GM04503 (cell line): Measurements from ENCODE around the gene SLC16A13.
A peak's percentile ranks its signal among the peaks of the same experiment; 100 is the strongest.
"Not testable (repeated sequence)": the region's sequence is repeated elsewhere in the genome, so short reads cannot be mapped to it uniquely, and the experiment has no call there.

Experiments
- DNase-seq: peaks from one replicate; pipeline ENCODE4 v3.0.0-alpha.2; 2012; ENCODE audit warnings: low read depth

Gene SLC16A13

DNA sequence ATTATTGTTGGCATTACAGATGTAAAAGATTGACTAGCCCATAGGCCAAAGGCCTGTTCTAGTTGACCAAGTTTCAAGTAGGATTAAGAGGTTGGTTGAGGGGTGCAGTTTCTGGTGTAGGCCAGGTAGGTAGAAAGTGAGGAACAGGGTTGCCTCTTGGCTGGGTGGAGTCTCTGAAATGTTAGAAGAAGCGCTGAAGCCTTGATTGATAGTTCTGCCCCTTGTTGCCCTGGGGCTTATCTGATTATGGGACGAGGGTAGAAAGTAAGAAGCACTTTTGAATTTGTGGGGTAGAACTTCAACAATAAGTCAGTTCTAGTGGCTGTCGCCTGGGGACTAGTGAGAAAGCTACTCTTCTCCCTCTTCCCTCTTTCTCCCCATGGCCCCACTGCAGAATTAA lies 6.7 kb upstream of the SLC16A13 start:
- no peak for DNase-seq

DNA sequence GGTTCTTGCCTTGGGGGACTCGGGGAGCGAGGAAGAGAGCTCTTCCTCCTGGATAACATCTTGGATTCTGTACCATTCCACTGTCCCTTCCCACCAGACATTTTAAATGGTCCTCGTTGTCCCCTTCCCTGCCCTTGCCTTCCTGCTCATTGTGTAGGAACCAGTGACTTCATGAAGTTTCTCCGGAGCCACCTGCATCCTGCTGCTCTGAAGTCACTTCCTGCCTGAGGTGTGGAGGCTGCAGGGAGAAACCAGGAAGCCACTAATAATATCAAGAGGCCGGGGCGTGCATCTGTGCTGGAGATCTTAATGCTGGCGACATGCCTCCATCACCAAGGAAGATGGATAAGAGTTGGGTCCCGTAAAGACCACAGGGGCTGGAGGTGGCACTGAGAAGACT lies 6.2 kb upstream of the SLC16A13 start:
- no peak for DNase-seq

DNA sequence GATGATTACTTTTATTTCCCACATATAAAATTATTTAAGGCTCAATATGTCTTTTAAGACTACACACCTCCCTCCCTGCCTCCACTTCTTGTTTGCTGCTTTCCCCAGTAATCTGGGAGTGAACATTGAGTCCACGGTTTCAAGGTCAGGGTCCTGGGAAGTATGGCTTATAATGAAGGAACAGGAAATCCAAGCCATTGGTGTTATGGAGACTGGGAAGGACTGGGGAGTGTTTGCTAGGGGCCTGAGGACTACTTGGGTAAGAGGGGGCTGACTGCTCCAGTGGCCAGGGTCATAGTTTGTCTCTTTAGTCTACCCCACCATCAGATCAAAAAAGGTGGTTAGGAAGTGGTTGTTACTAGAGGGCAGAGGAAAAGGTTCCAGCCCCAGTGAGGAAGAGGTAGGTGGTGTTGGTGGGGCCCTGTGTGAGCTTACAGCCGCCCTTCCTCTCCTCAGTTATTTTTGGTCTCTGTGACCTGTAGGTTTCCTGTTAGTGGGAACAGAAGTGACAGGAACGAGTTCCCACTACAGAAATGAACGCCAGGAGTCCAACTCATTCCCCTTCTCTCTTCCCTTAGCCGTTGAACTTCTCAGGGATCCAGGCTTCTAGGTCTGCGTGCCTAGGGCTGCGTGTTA lies 742 bp upstream of the SLC16A13 start:
- DNase-seq = no peak

DNA sequence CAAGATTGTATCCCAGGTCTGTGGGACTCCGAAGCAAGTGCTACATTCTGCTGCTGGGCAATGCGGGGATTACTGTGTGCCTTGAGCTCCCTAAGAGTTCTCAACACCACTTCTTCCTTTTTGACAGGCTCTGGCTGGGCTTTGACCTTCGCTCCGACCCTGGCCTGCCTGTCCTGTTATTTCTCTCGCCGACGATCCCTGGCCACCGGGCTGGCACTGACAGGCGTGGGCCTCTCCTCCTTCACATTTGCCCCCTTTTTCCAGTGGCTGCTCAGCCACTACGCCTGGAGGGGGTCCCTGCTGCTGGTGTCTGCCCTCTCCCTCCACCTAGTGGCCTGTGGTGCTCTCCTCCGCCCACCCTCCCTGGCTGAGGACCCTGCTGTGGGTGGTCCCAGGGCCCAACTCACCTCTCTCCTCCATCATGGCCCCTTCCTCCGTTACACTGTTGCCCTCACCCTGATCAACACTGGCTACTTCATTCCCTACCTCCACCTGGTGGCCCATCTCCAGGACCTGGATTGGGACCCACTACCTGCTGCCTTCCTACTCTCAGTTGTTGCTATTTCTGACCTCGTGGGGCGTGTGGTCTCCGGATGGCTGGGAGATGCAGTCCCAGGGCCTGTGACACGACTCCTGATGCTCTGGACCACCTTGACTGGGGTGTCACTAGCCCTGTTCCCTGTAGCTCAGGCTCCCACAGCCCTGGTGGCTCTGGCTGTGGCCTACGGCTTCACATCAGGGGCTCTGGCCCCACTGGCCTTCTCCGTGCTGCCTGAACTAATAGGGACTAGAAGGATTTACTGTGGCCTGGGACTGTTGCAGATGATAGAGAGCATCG lies 2.4 kb downstream of the SLC16A13 start:
- no peak for DNase-seq

DNA sequence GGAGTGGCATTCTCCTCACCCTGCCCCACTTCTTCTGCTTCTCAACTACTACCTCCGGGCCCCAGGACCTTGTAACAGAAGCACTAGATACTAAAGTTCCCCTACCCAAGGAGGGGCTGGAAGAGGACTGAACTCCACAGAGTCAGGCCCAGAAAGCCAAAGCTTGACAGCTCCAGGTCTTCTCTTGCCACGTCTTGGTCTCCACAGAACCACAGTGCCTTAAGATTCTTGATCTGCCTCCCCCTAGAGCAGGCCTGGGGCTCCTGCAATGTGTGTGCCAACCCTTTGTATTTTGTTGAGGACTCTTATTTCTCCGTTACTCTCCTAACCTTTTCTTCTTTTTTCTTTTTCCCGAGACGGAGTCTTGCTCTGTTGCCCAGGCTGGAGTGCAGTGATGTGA lies 4.0 kb downstream of the SLC16A13 start:
- no peak for DNase-seq

DNA sequence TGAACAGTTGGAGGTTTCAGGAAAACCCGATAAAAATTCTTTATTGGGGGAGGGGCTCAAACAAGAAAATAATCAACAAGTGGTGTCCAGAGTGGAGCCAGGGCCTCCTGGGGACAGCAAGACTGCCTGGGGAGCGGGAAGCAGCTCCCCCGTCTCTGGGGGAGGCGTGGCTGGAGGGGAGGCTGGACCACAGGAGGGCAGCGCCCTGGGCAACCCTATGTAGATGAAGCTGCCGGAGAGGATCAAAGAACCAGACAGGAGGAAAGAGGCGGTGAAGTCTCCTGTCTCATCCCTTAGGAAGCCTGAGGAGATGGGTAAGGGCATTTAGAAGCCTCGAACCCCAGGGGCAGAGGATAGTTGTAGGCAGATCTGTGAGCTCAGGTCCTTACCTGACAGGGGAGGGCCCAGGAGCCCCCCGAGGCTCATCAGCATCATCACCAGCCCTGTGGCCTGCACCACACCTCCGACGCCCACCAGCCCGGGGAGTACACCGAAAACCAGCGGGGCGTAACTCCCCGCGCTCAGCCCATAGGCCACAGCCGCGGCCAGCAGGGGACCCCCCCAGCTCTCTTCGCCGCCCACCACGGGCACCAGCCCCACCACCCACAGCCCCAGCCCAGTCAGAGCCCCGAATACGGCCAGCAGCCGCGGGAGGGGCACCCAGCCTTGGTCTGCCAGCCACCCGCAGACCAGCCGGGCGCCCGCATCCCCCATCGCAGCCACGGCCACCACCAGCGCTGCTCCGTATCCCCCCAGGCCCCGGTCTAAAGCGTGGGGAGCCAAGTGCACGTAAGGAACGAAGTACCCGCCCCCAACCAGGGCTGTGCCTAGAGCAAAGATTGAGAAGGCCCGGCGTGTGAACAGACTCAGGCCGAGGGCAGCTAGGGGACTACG lies 6.0 kb downstream of the SLC16A13 start:
- DNase-seq = no peak

DNA sequence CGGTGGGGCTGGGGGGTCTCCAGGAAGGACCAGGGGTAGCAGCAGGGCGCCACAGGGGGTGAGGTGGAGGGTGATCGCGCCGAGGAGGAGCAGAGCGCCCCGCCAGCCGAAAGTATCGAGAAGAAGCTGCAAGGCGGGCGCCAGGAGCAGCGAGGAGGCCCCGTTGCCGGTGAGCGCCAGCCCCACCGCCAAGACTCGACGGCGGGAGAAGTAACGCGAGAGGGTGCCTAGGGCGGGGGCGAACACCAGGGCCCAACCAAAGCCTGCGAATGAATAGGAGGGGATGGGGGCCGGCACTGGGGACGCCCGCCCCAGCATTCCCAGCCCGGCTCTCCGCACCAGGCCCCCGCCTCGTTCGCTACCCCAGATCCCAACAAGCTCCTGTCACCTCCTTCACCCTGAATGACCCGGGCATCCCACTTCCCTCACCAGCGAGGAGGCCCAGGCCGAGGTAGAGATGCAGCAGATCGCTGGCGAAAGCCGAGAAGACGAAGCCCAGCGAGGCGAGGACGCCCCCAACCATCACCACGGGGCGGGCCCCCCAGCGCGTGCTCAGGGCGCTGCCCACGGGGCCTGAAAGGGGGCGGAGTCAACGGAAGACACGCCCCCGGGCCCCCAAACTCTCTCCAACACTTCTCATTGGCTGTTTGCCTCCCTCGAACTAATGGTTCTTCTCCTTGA lies 6.8 kb downstream of the SLC16A13 start:
- DNase-seq = no peak

DNA sequence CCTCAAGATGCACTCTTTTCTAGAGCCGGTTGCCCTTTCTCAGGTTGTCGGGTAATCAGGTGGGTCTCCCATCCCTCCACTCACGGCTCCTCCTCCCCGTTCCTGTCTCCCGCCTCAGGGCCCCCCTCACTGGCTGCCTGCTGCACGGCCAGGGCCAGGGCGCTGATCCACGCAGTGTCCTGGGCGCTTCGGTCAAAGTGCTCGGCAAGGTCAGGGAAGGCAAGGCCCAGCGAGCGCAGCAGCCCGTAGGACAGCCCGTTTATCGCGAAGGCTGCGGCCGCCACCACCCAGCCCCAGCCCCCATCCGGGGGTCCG lies 7.3 kb downstream of the SLC16A13 start:
- DNase-seq = no peak

DNA sequence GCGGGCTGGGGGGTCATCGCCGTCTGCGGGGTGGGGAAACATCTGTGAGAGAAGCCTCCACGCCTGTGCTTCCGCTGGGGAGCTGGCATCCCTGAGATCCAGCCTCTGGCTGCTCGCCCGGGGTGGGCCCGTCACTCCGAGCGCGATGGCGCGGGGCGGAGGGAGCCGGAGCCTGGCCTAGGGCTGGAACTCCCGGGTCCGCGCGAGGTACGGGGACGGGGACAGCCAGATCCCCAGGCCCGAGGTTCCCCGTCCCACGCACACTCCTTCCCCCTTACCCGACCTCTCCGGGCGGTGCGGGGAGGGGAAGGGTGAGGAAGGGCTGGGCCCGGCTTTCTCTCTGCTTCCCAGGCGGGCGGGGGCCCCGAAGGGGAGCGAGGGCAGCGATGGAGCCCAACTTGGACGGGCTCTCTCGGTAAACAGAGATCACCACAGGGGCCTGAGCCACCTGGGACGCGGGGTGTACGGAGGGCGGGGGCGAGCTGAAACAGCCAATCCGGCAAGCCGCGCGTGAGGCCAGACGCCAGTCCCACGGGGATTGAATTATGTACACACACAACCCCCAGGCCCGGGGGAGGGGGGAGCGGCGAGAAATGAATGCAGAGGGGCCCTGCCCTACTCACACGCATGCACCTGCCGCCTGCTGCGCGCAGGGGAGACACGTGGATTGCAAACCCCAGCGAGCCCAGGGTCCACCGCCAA lies 7.8 kb downstream of the SLC16A13 start, which contains the start of gene SLC16A11:
TSS of gene SLC16A11 (minus strand) at position 596 of the 702 bp plus-strand sequence. CDS start at position 17, 579 bp downstream.
- DNase-seq = no peak

DNA sequence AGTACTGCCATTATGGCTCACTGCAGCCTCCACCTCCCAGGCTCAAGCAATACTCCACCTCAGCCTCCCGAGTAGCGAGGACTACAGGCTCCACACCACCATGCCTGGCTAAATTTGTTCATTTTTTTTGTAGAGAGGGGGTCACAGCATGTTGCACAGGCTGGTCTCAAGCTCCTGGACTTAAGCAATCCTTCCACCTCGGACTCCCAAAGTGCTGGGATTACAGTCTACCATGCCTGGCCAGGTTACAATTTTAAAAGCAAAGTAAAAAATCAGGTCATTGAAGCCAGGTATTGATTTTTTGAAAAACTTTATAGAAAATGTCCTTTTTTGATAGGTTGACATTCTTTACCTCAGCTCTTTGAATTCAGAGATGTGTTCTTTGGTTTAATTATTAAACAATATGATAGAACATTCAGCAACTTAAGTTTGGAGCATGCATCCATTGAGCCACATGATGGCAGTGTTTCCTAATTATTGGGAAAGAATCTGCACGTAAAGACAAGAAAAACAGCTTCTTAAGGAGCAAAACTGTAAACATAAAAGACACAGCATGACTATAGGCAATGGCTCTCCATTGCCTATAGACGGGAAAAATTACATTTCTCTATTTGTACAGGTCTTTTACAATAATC lies 9.8 kb downstream of the SLC16A13 start:
- no peak for DNase-seq

DNA sequence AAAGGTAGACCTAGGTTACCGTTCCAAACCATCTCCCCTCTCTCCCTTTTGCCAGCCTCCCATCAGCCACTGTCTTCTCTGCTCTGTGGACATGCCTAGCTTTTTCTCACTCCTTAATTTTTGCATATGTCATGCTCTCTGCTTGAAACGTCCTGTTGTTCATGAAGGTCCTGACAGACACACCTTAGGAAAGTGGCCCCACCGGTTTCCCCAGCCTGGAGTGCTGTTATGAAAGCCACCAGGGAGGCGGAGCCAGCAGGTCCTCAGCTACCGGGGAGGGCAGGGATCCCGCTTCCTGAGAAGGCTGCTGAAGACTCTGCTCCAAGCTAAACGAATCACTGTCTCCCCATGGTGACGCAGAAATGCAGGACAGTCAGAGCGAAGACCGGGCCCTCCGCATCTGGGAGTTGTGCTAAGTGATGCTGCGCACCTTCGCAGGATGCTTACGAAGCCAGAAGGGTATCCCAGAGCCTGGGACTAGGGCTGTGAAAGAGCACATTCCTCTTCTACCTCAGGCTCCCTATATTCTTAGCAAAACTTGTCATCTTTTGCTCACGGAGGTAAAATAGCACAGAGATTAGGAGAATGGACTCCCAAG lies 10.4 kb downstream of the SLC16A13 start:
- no peak for DNase-seq

DNA sequence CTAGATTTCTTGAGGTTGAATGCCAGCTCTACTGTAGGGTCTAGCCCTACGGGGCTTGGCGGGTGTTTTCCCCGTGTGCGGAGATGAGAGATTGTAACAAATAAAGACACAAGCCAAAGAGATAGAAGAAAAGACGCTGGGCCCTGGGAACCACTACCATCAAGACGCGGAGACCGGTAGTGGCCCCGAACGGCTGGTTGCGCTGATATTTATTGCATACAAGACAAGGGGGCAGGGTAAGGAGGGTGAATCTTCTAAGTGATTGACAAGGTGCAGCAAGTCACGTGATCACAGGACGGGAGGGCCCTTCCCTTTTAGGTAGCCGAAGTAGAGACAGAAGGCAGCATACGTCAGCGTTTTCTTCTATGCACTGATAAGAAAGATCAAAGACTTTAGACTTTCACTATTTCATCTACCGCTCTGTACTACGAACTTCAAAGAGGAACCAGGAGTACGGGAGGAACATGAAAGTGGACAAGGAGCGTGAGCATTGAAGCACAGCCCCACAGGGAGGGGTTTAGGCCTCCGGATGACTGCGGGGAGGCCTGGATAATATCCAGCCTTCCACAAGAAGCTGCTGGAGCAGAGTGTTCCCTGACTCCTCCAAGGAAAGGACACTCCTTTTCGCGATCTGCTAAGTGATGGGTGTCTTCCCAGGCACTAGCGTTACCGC lies 11.0 kb downstream of the SLC16A13 start:
- DNase-seq = not testable (repeated sequence)

DNA sequence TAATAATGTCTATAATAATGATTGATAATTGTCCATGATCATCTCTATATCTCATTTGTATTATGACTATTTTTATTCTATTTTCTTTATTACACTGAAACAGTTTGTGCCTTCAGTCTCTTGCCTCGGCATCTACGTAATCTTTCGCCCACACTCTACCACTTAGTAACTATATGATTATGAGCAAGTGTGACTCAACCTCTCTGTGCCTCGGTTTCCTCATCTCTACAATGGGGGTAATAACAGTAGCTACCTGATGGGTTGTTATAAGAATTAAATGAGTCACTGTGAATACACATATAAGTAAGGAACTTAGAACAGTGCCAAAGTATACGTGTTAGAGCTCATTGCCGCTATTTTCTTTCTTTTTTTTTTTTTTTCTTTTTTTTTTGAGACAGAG lies 11.8 kb downstream of the SLC16A13 start:
- DNase-seq = no peak

DNA sequence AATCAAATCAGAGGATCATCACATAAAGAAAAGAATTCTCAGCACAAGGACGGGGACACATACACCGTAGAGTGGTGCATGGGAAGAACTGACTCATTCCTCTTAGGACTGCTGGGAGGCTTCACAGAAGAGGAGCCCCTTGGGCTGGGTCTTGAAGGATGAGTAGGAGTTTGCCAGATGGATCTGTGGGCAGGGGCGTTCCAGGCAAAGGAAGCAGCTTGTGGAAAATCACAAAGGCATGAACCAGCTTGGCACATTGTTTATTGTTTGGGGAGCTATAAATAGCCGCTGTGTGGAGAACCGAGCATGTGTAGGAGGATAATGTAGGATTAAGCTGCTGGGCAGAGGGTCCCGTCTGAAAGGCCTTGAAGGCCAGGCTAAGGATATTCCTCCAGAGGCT lies 13.2 kb downstream of the SLC16A13 start:
- DNase-seq = no peak

DNA sequence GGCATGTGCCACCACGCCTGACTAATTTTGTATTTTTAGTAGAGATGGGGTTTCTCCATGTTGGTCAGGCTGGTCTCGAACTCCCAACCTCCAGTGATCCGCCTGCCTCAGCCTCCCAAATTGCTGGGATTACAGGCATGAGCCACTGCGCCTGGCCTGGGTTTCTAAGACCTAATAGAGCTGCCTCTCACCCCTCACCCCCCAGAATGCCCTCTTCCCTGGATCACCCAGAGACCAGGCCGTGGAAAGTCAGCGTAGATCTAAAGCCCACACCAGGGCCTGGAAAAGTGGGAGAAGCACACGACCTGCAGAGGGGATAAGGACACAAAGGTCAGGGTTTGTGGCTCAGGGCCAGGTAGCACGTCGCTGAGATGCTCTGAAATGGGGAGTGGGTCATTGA lies 14.8 kb downstream of the SLC16A13 start:
- not testable (repeated sequence) for DNase-seq

DNA sequence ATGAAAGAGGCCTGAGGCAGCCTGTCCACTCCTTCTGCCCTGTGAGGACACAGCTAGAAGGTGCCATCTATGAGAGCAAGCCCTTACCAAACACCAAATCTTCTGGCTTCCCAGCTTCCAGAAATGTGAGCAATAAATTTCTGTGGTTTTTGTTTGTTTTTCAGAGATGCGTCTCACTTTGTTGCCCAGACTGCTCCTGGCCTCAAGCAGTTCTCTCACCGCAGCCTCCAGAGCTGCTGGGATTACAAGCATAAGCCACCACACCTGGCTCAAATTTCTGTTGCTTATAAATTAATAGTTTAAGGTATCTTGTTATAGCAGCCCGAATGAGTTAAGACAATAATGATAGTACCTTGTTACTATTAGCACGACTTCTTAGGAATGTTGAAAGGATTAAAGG lies 20.6 kb downstream of the SLC16A13 start:
- DNase-seq = peak; percentile 33

DNA sequence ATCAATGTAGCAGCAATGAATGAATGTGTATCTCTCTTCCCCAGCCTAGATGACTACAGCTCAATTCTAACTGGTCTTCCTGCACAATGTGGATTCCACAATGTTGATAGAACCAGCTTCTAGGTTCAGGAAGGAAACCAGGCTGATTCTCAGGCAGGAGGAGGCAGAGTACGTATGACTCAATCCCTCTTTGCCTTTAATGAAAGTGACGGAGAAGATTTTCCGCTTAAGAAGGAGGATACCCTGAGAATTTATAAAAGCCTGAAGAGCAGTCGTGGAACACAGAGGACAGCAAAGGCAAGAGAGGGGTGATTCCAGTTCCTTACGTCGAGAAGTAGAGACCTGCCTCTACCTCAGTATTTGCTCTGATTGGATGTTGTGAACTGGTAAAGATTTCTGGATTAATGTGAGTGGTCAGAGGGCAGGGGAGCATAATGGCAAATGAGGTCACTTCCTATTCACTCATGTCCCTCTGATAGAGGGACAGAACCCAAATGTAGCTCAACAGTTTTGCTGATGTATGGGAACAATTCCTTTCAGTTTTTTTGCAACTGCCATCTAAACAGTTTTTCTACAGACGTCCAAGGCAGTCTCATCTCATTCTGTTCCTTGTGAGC lies 23.1 kb downstream of the SLC16A13 start:
- DNase-seq = no peak

DNA sequence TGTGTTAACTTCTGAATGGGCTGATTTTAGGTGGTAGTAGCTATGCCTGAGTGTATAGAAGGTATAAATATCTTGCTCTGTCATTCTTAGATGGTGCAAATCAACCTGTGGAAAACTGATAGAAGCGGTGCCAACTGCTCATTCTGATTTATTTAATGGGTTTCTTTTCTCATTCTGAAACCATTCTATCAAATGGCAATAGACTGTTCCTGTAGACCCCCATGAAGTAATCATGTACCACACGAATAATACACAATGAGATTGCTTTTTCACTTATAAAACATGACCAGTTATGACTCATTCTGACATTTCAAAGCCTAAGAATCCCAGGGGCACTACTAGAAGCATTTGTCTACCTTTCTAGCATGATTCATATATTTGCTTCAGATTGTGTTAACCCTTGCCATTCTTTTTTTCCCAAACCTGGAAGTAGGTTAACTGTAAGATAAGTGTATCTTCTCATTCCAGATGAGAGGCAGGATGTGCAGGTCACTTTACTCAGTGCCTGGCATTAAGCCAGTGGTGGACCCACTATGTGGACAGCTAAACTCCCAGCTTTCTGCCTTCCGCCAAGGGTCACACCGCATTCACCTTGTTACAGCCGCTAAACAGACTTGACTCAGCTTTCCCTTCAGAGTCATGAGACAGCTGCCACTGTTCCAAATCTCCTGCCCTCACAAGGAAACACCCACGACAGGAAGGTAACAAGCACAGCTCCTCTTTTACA lies 24.5 kb downstream of the SLC16A13 start:
- DNase-seq = no peak
